ENCODE measurements around the gene ZNF280A.
"Not testable (repeated sequence)": the region's sequence is repeated elsewhere in the genome, so short reads cannot be mapped to it uniquely, and the experiment has no call there.

Gene ZNF280A

DNA sequence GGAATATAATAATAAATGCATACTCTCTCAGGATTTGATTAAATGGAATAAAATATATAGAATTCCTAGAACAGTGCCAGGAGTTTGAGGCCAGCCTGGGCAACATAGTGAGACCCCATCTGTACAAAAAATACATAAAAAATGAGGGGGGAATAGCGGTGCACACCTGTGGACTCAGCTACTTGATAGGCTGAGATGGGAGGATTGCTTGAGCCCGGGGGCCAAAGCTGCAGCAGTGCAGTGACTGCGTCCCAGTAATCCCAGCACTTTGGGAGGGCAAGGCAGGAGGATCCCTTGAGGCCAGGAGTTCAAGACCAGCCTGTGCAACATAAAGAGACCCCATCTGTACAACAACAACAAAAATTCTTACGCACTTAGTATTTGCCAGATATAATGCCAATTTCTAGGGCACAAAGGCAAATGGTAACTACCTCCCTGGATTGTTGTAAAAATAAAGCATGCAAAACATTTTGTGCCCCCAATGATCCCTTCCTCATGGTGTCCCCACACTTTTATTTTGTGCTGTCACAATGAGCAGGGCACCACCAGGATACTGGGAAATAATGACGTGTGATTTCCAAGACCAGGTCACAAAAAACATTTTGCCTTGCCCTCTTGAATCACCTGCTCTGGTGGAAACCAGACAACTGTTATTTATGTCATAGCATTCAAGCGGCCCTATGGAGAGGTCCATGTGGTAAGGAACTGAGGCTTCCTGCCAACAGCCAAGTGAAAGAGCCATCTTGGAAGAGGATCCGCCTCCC, 18.3 kb upstream of the ZNF280A start:
- no peak for DNase-seq (ENCODE audit: low spot score)

DNA sequence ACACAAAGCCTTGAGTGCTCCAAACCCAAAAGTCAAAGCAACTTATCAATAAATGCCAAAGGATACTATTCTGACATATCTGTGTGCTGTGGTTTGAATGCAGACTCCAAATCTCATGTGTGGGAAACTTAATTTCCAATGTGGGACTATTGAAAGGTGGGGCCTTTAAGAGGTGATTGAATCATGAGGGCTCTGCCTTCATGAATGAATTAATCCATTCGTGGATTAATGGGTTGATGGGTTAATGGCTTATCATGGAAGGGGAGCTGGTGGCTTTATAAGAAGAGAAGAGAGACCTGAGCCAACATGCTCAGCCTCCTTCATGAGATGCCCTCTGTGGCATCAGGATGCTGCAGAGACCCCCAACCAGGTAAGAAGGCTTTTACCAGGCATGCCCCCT, 16.8 kb upstream of the ZNF280A start:
- DNase-seq (ENCODE audit: low spot score), result no peak

DNA sequence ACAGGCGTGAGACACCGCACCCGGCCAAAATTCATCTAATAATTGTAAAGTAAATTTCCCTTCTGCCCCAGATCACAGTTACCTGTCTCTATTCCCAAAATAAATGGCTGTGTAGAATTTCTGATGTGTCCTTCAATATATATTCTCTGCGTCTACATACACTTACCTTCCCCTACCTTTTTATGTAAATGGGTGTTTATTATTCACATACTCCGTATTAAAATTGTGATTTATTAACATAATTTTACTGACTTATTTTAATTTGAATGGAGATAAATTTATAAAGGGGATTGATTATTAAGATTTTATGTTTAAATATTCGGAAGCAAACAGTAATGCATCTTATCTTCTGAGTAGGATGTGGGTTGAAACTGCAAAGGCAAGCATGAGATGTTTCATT, 16.4 kb upstream of the ZNF280A start:
- DNase-seq (ENCODE audit: low spot score), result no peak

DNA sequence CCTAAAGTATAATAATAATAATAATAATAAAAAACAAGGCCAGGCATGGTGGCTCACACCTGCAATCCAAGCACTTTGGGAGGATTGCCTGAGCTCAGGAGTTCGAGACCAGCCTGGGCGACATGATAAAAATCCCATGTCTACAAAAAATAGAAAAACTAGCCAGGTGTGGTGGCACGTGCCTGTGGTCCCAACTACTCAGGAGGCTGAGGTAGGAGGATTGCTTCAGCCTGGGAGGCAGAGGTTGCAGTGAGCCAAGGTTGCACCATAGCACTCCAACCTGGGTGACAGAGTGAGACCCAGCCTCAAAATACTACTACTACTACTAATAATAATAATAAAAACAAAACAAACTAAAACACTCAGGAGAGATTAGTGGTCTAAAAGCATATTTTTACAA, 15.6 kb upstream of the ZNF280A start:
- no peak for DNase-seq (ENCODE audit: low spot score)

DNA sequence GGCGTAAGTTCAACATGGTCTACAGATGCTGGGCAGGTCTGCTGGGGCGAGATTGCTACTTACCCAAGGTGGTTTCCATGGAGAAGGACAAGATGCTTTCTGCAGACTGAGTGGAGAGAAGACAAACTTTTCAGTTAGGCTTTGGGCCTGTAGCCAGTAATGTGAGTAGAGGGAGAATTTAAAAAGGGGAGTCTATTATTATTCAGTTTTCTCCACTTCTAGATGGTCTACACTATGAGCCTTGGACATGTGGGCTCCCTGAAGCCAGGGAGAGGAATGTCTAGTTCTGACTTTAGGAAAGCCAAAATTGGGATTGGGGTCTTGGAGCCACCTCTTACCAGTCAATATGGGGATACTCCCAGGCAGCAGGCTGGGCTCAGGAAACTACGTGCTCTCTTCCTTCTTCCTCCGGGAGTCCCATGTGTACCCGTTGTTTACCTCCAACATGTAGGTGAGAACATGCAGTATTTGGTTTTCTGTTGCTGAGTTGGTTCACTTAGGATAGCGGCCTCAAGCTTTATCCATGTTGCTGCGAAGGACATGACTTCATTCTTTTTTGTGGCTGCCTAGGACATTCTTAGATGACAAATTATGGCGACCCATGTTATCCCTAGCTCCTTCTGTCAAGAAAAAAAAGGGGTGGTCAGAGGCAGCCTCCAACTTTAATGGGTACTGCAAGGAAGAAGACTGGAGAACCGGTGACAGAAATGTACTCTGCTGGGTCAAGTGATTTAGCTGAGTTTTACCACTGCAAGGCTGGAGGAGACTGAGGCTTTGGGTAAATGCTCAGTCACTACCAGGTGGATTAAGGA, 14.7 kb upstream of the ZNF280A start:
- no peak for DNase-seq (ENCODE audit: low spot score)

DNA sequence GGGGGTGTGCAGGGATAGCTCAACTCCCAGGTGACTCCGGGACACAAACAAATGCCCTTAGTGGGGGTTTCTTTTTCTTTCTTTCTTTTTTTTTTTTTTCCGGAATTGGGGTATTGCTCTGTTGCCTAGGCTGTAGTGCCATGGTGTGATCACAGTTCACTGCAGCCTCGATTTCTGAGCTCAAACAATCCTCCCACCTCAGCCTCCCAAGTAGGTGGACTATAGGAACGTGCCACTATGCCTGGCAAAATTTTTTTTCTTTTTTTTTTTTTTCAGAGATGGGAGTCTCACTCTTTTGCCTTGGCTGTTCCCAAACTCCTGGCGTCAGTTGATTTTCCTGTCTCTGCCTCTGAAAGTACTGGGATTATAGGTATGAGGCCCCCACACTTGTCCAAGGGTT, 13.8 kb upstream of the ZNF280A start:
- no peak for DNase-seq (ENCODE audit: low spot score)

DNA sequence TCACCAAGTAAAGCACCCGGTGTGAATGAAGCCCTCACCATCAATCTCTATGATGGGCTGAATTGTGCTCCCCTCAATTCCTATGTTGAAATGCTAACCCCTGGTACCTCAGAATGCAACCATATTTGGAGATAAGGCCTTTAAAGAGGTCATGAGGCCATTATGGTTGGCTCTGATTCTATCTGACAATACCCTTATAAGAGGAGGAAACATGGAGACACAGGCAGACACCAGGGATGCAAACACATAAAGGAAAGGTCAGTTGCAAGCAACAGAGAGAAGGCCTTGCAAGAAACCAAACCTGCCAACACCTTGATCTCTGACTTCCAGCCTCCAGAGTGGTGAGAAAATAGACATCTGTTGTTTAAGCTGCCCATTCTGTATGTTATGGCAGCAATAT, 13.3 kb upstream of the ZNF280A start:
- DNase-seq (ENCODE audit: low spot score), result no peak

DNA sequence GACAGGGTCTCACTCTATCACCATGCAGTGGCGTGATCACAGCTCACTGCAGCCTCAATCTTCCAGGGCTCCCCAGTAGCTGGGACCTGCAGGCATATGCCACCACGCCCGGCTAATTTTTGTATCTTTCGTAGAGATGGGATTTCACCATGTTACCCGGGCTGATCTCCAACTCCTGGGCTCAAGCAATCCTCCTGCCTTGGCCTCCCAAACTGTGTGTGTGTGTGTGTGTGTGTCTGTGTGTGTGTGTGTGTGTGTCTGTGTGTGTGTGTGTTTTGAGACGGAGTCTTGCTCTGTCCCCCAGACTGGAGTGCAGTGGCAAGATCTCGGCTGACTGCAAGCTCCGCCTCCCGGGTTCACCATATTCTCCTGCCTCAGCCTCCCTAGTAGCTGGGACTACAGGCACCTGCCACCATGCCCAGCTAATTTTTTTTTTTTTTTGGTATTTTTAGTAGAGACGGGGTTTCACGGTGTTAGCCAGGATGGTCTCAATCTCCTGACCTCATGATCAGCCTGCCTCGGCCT, 12.5 kb upstream of the ZNF280A start:
- not testable (repeated sequence) for DNase-seq (ENCODE audit: low spot score)

DNA sequence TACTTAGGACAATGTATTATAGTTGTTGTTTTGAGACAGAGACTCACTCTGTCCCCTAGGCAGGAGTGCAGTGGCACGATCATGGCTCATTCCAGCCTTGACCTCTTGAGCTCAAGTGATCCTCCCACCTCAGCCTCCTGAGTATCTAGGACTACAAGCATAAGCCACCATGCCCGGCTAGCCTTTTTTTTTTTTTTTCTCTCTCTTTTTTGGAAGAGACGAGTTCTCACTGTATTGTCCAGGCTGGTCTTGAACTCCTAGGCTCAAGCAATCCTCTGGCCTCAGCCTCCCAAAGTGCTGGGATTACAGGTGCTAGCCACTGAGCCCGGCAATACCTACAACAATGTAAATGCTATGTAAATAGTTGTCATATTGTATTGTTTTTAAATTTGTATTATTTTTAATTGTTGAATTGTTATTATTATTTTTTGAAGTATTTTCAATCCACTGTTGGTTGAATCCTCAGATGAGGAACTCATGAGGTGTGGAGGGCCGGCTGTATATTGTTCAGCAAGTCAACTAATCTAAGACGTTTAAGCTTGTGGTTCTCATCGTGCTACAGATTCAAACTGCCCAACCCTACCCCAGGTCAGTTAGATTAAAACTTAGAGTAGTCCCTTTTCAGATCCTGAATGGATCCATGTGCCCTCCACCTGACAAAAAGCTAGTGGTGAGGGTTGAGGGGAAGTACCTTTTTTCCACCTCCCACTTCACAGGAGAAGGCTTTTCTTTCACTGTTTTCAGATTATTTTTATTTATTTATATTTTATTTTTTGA, 11.9 kb upstream of the ZNF280A start:
- no peak for DNase-seq (ENCODE audit: low spot score)

DNA sequence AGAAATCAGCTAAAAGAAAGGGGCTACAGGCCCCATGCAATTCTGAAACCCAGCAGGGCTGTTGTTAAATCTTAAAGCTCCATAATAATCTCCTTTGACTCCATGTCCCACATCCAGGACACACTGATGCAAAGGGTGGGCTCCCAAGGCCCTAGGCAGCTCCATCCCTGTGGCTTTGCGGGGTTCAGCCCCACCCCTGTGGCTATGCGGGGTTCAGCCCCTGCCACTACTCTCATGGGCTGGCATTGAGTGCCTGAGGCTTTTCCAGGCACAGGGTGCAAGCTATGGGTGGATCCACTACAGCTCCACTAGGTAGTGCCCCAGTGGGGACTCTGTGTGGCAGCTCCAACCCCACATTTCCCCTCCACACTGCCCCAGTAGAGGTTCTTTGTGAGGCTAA, 8.7 kb upstream of the ZNF280A start:
- no peak for DNase-seq (ENCODE audit: low spot score)

DNA sequence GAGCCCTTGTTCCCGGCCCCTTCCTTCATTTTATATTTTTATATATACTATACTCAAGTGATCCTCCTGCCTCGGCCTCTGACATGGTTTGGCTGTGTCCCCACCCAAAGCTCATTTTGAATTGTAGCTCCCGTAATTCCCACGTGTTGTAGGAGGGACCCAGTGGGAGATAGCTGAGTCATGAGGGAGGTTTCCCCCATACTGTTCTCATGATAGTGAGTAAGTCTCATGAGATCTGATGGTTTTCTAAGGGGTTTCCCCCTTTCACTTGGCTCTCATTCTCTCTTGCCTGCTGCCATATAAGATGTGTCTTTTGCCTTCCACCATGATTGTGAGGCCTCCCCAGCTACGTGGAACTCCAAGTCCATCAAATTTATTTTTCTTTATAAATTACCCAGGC, 7.2 kb upstream of the ZNF280A start:
- DNase-seq (ENCODE audit: low spot score), result no peak

DNA sequence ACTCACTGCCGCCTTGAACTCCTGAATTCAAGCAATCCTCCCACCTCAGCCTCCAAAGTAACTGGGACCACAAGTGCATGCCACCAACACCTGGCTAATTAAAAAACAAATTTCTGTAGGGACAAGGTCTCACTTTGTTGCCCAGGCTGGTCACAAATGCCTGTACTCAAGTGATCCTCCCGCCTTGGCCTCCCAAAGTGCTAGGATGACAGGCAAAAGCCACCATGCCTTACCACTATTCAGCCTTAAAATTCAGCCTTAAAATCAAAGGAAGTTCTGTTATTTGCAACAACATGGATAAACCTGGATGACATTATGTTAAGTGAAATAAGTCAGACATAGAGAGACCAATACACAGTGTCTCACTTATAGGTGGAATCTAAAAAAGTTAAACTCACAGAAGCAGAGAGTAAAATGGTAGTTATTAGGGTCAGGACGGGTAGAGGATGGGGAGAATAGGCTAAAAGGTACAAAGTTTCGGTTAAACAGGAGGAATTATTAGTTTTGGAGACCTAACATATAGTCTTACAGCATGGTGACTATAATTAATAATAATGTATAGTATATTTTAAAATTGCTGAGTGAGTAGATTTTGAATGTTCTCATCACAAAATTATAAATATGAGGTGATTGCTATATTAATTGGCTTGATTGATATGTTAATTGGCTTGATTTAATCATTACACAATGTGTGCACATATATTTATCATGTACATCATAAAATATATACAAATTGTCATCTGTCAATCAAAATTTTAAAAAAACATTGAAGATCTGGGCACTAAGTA, 6.2 kb upstream of the ZNF280A start:
- no peak for DNase-seq (ENCODE audit: low spot score)

DNA sequence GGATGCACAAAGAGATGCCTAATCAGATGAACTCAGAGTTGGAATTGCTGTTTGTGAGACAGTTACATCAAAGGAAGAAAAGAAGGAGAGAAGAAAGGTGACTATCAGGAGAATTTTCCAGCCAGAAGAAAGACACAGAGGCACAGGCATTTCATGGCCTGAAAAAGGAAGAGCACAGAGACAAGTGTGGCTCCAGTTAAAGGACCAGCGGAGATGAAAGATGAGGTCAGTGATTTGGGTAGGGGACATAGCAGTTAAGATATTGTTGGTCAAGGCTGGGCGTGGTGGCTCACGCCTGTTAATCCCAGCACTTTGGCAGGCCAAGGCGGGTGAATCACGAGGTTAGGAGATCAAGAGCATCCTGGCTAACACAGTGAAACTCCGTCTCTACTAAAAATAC, 3.4 kb upstream of the ZNF280A start:
- no peak for DNase-seq (ENCODE audit: low spot score)

DNA sequence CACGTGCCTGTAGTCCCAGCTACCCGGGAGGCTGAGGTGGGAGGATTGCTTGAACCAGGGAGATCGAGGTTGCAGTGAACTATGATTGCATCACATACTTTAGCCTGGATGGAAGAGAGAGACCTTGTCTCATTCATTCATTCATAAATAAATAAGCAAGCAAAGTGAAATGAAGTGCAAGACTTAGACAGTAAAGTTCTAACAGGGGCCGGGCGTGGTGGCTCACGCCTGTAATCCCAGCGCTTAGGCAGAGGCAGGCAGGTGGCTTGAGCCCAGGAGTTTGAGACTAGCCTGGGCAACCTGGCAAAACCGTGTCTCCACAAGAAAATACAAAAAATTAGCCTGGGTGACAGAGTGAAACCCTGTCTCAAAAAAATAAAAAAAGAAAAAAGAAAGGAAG, 1.6 kb upstream of the ZNF280A start:
- DNase-seq (ENCODE audit: low spot score), result no peak

DNA sequence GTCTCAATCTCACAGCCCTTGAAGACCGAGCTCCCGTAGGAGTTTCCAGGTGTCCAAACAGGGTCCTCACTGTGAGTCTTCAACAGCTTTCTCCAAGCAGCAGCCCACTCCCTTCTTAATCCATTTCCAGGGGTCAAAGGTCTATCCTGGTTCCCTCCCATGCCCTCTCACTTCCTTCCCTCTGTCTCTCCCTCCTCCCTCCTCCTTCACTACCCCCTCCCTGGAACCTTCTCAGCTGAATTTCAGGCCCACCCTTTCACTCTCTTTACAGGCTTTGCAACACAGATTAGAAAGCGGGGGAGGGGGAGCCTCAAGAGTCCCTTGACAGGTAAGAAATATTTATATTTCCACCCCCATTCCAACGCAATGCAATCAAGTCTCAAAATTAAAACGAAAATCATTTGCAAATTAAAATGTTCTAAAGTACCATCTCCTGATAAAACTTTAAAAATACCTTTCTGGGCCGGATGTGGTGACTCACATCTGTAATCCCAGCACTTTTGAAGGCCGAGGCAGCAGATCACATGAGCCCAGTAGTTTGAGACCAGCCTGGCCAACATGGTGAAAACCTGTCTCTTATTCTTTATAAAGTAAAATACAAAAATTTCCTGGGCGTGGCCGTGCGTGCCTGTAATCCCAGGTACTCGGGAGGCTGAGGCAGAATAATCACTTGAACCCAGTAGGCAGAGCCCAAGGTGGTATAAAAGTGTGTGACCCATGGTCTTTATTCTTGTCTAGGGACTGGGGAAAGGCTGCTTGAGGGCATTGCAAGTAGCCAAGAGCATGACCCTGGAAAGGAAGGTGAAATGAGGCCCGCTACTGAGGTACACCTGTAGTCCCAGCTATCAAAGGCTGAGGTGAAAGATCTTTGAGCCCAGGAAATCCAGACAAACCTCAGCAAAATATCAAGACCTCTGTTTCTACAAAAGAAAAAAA, 865 bp upstream of the ZNF280A start:
- DNase-seq (ENCODE audit: low spot score), result no peak

DNA sequence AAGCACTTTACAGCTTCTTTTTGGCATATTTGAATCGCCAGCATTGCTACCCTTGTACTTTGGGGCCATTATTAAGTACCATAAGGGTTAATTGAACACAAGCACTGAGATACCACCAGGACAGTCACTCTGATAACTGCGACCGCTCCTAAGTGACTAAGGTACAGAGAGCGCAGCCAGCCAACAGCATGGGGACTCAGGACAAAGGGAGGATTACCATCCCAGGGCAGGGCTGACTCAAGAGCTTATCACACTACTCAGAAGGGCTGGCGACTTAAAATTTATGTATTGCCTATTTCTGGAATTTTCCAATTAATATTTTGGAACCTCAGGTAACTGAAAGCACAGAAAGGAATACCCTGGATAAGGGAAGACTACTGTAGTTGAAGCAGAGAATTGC, 479 bp downstream of the ZNF280A start:
- DNase-seq (ENCODE audit: low spot score), result no peak

DNA sequence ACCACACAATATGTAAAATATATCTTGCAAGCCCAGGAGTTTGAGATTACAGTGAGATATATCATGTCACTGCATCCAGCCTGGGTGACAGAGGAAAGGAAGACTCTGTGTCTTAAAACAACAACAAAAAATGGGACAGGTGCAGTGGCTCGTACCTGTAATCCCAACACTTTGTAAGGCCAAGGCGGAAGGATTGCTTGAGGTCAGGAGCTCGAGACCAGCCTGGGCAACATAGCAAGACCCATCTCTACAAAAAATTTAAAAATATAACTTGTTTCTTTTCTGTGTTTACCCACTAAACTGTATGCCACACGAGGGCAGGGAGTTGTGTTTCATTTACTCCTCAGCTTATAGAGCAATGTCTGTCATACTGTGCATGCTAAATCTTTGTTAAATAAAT, 3.1 kb downstream of the ZNF280A start:
- DNase-seq (ENCODE audit: low spot score), result no peak

DNA sequence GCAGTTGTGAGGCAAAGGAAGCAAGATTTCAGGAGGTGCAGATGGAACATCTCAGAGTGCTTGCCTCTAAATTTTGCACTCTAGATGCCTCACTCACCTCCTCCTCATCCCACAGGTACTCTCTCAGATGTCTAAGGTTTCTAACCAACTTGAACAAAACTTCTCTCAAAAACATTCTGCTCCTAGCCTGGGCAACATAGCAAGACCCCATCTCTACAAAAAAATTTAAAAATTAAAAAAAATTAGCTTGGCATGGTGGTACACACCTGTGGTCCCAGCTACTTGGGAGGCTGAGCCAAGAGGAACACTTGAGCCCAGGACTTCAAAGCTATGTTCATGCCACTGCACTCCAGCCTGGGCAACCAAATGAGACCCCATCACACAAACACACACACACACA, 4.2 kb downstream of the ZNF280A start:
- DNase-seq (ENCODE audit: low spot score), result no peak

DNA sequence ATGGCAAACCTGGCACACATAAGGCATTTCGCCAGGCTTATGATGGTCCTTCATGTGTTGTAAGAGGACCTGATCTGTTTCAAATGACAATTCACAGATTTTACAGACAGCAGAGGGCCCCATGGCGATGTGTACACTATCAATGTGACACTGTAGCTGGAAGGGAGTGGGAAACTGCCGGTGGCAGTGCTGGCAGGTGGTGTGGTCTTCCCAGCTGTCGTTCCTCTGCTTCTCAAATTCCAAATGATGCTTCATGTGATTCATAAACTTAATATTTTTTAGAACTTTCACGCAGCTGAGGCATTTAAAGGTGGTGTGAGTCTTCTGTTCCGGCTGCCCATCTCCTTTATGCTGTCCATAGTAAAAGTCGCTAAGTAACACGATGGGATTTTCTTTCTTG, 5.6 kb downstream of the ZNF280A start:
- DNase-seq (ENCODE audit: low spot score), result not testable (repeated sequence)

DNA sequence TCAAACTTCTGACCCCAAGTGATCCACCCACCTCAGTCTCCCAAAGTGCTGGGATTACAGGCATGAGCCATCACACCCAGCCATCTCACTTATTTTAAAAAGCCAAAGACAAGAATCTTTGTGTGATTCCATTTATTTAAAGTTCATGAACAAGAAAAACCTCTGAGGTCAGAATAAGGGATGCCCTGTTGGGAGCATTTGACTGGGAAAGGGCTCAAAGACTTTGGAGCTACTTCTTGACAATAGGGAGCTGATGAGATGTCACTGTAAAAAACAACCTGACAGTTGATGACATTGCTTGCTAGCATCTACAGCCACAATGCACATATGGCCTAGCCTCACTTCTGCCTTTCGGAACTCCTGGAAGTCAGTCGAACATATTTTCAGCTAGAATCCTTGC, 6.5 kb downstream of the ZNF280A start:
- no peak for DNase-seq (ENCODE audit: low spot score)

DNA sequence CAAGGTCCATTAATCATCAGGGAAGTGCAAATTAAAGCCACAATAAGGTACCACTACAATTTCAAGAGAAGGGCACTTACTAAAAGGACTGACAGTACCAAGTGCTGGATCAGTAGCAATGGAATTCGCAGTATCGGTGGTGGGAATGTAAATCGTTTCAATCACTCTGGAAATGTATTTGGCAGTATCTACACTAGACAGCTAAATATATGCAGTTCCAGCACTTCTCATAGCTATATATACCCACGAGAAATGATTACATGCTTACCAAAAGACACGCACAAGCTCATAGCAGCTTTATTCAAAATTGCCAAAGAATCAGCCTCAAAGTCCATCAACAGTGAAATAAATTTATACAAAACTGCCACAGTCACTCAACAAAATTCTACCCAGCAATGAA, 7.1 kb downstream of the ZNF280A start:
- DNase-seq (ENCODE audit: low spot score), result no peak

All from RKO (cell line).